CD4-positive, alpha-beta T cell treated with Interleukin-12 subunit alpha and Interleukin-12 subunit beta, for 1 hour (primary cell): ENCODE measurements around the gene RBBP7.
"Not testable (repeated sequence)": the region's sequence is repeated elsewhere in the genome, so short reads cannot be mapped to it uniquely, and the experiment has no call there.

ENCODE experiments used
- DNase-seq: peaks from one replicate; pipeline ENCODE4 v3.0.0-alpha.2; 2020

Gene RBBP7

DNA sequence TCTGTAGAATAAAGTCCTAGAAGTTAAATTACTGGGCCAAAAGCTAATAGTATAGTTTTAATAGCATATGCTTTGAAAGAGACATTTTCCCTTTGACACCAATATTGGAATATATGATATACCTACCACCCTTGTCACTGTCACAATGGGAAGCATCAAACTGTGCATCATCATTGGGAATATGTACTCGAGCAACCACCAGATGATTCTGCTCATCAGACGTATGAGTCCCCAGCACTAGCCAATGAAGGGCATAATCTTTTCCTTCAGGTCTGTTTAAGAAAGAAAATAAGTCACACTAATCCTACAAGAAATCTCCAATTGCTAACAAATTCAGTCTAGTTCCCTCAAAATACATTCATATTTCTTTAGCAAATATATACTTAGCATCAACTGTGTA lies 7.3 kb downstream of the RBBP7 start:
- DNase-seq, result no peak

DNA sequence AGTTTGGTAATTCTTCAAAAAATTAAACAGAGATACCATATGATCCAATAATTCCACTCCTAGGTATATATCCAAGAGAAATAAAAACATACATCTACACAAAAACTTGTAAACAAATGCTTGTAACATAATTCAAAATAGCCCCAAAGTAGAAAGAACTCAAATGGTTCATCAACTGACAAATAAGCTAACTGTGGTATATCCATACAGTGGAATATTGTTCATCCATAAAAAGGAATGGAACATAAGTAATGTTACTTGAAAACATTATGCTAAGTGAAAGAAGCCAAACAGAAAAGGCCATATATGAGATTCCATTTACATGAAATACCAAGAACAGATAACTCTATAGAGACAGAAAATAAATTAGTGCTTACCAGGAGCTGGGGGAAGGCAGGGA lies 13.4 kb downstream of the RBBP7 start:
- no peak for DNase-seq

DNA sequence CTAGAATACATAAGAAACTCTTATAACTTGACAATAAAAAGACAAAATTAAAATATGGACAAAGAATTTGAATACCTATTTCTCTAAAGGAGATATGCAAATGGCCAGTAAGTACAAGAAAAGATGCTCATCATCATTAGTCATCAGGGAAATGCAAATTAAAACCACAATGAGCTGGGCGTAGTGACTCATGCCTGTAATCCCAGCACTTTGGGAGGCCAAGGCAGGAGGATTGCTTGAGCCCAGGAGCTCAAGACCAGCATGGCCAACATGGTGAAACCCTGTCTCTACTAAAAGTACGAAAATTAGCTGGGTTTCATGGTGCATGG lies 14.1 kb downstream of the RBBP7 start:
- not testable (repeated sequence) for DNase-seq

DNA sequence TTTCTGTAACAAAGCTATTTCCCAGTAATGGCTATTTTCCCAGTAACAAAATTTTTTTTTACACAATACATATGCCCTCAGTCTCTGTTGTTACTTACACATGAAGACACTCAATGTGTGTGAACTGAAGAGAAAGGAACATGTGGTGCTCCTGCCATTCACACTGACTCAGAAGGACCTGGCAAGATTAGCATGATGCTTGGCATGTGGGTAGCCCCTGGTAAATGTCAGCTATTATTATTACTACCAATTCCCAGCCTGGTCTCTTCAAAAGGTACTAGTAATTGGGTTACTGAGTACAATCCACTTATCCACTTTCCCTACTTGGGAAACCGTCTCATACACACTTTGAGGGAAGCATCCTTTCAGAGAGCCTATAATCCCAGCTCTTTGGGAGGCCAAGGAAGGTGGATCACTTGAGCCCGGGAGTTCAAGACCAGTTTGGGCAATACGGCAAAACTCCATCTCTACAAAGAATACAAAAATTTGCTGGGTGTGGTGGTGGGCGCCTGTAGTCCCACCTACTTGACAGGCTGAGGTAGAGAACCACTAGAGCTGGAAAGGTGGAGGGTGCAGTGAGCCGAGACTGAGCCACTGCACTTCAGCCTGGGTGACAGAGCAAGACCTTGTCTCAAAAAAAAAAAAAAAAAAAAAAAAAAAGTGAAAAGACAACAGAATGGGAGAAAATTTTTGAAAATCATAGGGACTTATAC lies 14.6 kb downstream of the RBBP7 start:
- no peak for DNase-seq

DNA sequence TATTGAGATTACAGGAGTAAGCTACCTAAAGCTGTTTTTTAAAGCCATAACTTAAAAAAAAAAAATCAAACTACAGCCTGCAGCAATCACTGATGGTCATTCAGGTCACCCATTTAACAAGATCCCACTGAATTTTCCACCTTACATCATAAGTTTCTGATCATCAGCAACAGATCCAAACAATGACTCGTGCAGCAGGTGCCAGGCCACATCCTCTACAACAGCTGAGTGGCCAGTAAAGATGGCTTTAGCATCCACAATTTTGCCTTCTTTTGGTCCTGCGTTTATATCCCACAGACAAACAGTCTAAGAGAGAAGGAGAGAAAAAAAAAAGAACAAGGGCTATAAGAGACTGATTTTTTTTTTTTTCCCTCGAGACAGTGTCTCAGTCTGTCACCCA lies 16.6 kb downstream of the RBBP7 start:
- DNase-seq, result no peak

DNA sequence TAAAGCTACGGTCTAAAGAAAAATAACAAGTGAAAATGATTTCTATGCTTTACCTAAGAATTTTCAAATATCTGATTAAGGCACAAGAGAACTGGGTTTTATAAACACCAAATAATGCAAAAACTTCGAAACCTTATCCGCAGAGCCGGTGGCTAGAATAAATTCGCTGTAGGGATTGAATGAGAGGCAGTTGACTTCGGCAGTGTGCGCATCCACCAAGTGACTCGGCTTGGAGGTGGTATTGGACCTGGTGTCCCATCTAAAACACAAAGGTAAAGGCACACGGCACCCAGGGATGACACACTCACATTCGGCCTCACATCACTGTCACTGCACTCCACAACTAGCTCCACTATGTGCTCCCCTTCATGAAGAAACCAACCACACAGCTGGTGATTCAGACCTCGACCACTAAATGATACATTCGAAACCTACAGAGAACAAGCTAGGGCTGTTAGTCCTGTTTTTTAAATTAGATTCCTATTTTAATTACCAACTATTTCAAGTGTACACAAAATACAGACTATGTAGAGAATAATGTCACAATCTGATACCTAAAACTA lies 17.5 kb downstream of the RBBP7 start:
- no peak for DNase-seq

DNA sequence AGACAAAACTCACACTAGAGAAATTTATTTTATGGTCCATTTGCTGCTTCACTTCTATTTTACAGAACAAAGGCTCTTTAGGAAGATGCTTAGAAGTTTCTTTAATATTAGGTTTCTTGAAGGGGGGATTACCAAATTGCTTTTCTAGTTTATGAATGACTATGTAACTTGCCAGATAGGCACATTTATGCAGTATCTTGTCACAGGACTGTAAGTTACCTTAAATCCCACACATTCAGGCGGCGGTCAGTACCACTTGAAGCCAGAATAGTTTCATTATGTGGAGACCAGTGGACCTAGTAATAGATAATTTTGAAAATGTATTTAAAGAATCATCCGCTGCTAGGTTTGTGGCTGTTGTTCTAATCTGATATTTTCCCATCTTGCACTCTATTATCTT lies 18.3 kb downstream of the RBBP7 start:
- DNase-seq, result no peak

DNA sequence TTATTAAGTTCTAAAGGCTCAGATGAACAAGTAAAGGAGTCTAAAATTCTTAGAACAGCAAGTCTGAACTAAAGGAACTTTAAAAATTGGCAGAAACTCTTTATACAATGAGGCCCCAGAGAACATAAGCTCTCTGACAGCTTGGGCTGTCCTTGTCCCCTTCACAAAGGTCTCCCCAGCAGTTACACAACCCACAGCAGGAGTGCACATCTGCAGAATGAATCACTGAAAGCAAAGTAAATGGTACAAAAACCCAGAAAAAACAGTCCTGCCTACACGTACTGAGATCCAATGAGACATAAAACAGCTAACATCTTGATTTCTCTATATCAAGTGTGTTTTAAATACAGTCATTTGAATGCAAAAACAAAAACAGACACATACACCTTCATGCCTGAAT lies 18.7 kb downstream of the RBBP7 start:
- no peak for DNase-seq

DNA sequence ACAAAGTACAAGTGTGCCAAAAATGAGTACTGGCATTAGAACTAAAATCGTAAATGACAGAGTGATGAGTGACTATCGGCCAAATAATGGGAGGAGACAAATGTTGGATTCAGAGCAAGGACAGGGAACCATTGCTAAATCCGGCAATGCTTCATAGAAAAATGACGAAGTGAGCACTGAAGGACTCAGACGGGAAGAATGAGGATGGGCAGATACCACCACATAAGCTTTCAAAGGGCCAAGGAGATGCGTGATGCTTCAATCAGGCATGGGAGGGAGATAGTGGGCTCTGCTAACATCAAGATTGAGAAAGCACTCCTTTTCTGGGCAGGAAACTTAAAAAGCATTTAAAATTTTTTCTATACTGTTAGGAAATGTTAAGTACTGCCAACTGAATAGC lies 21.6 kb downstream of the RBBP7 start:
- DNase-seq, result no peak

DNA sequence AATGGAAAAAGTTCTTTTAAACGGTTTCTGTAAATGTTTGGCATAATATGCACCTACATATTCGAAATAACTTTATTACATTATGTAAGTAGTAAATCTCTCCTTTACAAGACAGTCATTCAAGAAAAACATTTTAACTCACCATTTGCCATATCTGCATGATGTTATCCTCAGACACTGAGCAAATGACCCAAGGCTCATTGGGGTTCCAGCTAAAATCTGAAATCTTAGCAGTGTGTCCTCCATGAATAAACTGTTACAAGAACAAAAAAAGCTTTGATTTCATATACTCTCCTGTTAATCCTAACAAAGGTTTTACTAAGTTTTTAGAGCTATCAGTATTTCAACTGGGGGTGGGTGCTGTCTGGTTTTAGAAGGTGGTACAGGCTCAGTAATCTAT lies 24.5 kb downstream of the RBBP7 start:
- no peak for DNase-seq

DNA sequence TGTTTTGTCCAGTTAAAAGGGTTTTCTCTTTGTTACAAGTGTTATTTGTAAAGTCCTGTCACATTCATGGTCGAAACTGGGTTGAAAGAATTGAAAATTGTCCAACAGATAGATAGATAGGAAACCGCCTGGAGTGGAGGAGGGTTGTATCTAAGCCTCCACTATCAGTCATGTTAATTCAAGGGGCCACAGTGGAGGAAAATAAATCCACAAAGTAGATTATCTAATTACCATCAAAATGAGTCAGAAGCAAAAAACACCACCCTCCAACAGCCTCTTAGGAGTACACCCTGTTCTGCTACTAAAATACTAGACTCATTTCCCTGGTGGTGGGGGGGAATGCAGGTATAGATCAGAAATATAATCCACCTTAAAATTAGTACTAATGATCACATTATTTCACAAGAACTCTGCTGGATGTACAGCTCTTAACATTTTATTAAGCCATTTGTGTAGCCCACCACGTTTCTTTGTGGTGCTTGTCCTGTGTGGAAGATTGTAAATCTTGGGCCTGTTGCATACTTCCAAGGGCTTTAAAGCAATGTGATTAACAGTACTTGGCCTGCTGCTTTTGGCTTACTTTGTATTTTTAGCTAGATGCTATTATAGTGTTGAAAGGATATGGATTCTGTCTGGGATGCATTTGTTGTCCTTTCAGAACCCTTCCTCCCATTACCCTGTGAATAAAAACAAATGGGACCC lies 26.8 kb downstream of the RBBP7 start:
- DNase-seq, result no peak

DNA sequence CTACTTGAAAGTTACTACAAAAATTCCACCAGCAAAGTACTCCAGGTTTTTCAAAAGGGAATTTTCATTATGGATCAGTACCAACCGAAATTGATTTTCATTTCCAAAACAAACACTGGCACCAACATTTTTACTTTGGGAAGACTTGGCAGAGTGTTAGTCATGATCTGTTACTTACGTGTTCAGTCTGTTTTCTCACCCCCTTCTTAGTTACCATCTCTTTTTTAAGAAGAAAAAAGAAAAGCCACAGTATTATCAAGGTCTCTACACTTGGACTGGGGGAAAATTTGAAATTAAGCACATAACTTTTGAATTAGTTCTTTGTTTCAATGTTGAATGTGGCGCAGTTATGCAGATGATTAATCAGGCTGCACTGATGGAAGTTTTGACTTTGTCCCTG lies 27.5 kb downstream of the RBBP7 start:
- no peak for DNase-seq

DNA sequence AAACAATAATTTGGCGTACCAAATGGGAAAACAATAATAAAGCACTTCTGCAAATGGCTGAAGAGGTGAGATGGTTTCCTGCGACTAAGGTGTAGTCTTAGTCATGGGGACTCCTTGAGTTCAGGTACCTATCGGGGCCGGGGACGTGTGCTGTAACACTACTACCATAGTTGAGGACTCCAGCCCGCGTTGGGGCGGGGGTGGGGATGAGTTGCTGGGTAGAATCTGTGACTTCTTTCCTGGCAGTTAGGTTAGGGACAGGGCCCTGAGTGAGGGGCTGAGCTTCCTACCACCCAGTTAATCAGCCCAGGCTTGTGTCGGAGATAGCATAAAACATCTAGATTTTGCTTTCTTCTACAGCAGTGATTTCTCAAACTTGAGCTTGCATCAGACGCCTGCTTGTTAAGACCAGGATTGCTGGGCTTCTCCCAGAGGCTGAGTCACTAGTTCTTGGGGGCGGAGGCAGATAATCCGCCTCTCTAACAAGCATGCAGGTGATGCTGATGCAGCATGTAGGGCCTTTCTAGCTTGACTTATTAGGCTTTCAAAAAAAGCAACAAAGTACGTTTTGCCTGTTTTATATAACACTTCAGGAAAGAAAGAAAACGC lies 30.2 kb downstream of the RBBP7 start:
- DNase-seq, result no peak

DNA sequence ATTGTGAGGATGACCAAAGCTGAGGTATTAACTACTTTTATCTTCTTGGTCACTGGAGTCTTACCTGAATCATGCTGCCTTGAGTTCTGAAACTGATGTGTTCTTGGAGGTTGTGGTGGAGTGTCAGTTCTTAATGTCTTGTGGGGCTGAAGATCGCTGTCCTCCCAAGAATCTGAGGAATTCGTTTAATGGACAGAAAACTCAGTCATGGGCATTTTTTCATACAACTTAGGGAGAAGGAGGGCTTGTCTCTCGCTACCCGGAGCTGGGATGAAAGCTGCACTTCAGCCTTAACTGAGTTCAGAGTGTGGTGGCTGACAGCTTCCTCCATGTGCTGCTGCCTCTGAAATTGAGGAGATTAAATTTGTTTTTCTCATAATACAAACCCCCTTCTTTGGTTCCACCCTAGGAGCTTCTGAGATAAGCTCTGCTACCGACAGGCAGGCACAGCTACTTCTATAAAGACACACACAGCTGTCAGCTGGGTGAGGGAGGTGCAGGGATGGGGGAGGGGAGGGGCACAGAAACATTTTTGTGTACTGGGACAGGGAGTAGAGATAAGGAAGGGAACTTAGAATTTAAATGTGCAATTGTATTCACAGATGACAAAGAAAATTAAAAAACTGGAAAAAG lies 30.8 kb downstream of the RBBP7 start:
- no peak for DNase-seq

DNA sequence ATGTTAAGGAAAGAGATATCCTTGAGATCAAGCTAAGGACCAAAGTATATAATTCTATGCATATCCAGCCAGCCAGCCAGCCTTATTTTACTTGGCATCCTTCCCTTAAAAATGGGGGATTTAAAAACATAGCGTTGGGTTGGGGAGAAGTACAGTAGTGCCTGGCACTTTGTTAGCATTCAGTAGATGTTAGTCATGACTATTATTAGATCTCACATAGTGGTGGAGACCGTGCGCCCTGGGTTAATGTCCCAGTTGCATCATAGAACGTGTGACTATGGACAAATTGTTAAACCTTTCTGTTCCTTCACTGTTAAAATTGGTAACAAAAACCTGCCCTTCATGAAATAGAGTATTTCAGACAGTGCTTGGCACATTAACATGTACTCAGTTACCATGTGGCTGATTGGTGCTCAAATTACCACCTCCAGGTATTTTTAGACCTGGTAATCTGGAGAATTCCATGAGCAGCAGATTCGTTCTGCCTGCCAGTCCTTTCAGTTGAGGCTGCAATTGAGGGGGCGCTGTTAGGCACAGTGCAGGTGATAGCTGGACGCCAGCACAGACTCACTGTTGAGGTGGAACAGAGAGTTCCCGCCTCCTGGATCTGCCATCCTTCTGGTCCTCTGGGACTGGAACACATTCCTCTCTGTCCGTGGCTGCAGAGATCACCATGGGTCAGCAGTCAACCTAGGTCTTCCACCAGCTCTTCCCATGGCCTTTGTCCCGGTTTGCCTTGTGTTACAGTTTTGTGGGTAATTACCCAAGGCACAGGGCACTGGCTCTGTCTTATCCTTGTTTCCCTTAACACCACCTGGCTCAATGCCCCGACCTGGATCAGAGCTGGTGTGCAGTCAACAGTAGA lies 31.7 kb downstream of the RBBP7 start:
- no peak for DNase-seq

DNA sequence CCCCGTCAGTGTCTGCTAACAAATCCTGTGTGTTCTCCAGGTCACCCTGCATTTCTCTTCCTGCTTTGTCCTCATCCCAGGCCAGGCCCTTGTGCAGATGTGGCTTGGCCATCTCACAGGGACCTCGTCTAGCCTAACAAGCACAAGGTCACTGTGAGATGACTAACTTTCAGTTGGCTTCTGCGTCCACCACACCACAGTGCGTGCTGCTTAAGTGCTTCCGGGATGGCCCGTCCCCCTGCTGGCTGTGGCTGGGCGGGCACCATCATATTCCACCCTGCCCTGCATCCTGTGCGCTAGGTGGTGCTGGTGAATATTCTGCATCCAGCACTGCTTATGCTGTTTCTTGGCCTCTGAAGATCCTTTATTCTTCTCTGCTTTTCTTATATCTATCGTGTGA lies 33.8 kb downstream of the RBBP7 start:
- no peak for DNase-seq

DNA sequence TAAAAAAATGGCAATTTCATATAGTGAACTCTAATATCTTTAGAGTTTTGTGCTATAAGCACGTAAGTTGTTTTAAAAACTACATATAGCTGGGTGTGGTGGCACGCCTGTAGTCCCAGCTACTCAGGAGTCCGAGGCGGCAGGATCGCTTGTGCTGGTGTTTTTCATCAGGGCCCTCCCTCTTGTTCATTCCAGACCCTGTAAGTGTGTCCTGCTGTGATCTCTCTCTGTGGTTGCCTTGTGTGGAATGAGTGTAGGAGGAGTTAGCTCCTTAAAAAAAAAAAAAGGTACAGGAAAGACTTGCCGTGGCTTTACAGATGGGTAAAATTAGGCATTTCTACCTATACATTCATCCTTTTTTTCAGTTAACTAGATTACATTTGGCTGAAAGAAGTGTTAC lies 35.4 kb downstream of the RBBP7 start:
- no peak for DNase-seq

DNA sequence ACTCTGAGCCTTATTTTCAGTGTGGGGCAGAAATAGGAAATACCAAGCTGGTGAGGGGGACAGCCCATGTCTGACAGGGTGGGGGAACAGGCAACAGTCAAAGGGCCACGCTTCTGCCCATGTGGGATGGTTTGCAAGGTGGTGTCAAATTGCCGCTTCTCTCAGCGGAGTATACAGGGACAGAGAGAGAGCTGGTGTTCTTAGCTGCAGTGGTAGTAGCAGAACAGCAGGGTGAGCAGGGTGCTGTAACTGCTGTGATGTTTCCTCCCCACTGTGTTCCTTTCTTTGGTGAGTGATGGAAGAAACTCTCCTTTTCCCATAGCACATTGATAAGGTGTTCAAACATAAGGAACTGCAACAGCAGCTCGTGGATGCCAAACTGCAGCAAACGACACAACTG lies 37.9 kb downstream of the RBBP7 start:
- no peak for DNase-seq

DNA sequence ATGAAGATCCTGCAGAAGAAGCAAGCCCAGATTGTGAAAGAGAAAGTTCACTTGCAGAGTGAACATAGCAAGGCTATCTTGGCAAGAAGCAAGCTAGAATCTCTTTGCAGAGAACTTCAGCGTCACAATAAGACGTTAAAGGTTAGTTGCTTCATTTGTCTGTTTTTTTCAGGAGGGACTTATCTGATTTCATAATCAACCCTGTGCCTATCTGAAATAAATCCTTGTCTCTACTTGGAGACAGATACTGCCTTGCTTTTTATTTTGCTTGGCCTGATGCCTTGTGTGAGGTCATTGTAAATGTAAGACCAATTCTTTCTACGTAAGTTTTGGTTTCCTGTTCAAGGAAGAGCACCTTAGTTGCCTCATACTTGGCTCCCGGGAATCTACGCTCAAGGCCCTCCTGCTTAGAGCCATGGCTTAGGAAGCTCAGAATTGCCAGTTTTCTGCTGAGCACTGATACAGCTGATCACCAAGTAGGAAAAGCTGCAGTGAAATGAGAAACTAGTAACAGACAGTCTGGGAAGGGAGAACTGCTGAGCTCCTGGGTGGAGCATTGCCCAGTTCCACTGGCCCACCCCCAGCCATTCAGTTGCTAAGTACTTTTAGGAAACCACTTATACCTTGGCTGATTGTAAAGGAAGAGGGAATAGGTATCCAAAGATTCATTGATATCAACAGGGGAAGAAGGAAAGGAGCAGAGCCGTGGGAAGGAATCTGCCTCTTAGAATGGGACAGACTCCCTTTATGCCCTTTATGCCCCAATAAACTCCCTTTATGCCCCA lies 41.8 kb downstream of the RBBP7 start:
- DNase-seq, result no peak

DNA sequence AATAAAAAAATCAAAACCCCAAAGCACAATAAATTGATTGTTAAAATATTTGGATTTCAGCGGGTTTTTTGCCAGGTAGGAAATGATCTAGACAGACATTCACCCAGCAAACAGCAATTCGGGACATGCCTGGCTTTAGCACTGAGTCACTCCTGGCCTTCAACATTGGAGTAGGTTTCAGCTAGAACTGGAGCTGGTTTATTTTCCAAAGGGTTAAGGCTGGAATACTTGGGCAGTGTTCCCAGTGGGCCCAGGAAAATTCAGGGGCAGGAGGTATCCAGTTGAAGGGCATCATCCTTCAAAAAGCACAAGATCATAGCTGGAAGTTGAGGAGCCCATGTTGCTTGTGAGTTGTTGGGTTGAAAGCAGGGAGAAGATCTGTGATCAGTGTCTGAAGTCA lies 42.9 kb downstream of the RBBP7 start:
- DNase-seq, result no peak

DNA sequence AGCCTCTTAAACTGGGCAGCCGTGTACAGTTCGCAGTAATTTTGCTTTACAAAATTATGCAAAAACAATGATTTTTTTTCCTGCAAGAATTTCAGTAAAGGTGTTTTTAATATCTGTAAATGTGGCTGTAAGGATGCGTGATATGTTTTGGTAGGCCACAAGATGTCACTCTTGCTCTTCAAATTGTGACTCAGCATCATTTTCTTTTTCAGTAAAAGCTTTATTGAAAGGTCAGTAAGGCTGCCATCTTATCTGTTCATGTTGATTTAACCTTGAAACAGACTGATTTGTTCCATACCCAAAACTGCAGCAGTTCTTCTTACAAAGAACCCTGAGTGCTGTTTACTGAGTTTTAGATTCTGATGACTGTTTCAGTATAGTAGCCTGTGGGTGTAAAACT lies 44.0 kb downstream of the RBBP7 start:
- DNase-seq, result peak; percentile 40
